WTC11 (cell line): Measurements from ENCODE around the gene CLEC7A. TPM values are rescaled to one million over a fixed set of nuclear protein-coding genes. Genes with fewer than 3 reads are reported as not detected.

Source experiments
- ATAC-seq: fragments of 200-7000 bp; cut with Tn5 transposase; 2 replicates; pipeline ENCODE4 v1.10.0; 2021; ENCODE audit warnings: mild to moderate bottlenecking, moderate library complexity
- CTCF ChIA-PET: fragments of 300-600 bp; sonication (Branson Sonifier 250); formaldehyde crosslinking; loops from one replicate; lab custom pipeline; 2021; ENCODE audit warnings: antibody characterized with exemption; lab: Charles Lee
- POLR2A ChIA-PET: fragments of 350-600 bp; sonication (Branson Sonifier 250); formaldehyde crosslinking; loops from one replicate; lab custom pipeline; 2021; ENCODE audit warnings: antibody characterized with exemption; lab: Charles Lee
- DNase-seq: peaks from one replicate; pipeline ENCODE4 v3.0.0; 2021; ENCODE audit warnings: low spot score
- H3K27ac Mint-ChIP-seq: 2 replicates; pipeline ENCODE4 v1.8.0; 2021; ENCODE audit warnings: mixed read lengths
- H3K27me3 Mint-ChIP-seq: 2 replicates; pipeline ENCODE4 v1.8.0; 2021; ENCODE audit warnings: low read depth, mild to moderate bottlenecking, moderate library complexity, mixed read lengths
- H3K36me3 Mint-ChIP-seq: 2 replicates; pipeline ENCODE4 v1.8.0; 2021; ENCODE audit warnings: mixed read lengths
- H3K4me1 Mint-ChIP-seq: 2 replicates; pipeline ENCODE4 v1.8.0; 2022; ENCODE audit warnings: mixed read lengths
- H3K4me3 Mint-ChIP-seq: 2 replicates; pipeline ENCODE4 v1.8.0; 2021; ENCODE audit warnings: mild to moderate bottlenecking, moderate library complexity, mixed read lengths
- H3K9me3 Mint-ChIP-seq: 2 replicates; pipeline ENCODE4 v1.8.0; 2021; ENCODE audit warnings: mixed read lengths
- ELF4 ChIP-seq: sonication (generic); formaldehyde crosslinking; IDR thresholded peaks from 2 replicates; pipeline ENCODE4 v1.8.1; 2022; ENCODE audit warnings: low read depth, mild to moderate bottlenecking, moderate library complexity, missing genetic modification reagents
- ESRRA ChIP-seq: sonication (generic); formaldehyde crosslinking; IDR thresholded peaks from 2 replicates; pipeline ENCODE4 v1.8.1; 2022; ENCODE audit warnings: mild to moderate bottlenecking, missing genetic modification reagents, borderline replicate concordance
- FOXK1 ChIP-seq: sonication (generic); formaldehyde crosslinking; IDR thresholded peaks from 2 replicates; pipeline ENCODE4 v1.8.0; 2022; ENCODE audit warnings: mild to moderate bottlenecking, moderate library complexity, missing genetic modification reagents
- FOXP1 ChIP-seq: sonication (generic); formaldehyde crosslinking; IDR thresholded peaks from 2 replicates; pipeline ENCODE4 v1.8.0; 2022; ENCODE audit warnings: missing genetic modification reagents, mild to moderate bottlenecking, moderate library complexity, borderline replicate concordance
- GABPB1 ChIP-seq: sonication (generic); formaldehyde crosslinking; IDR thresholded peaks from 2 replicates; pipeline ENCODE4 v1.8.1; 2023; ENCODE audit warnings: mild to moderate bottlenecking, missing genetic modification reagents
- HMGA2 ChIP-seq: fragments of 250-450 bp; sonication (Bioruptor Pico); IDR thresholded peaks from 2 replicates; pipeline ENCODE4 v1.4.0; 2021; ENCODE audit warnings: mild to moderate bottlenecking, moderate library complexity
- JAZF1 ChIP-seq: fragments of 250-450 bp; sonication (Bioruptor Pico); IDR thresholded peaks from 2 replicates; pipeline ENCODE4 v1.9.0; 2021; ENCODE audit warnings: moderate library complexity, mild to moderate bottlenecking, inconsistent platforms
- MYBL2 ChIP-seq: sonication (generic); formaldehyde crosslinking; IDR thresholded peaks from 2 replicates; pipeline ENCODE4 v1.8.1; 2023; ENCODE audit warnings: mild to moderate bottlenecking, moderate library complexity, missing genetic modification reagents
- NFYB ChIP-seq: sonication (generic); formaldehyde crosslinking; conservative IDR thresholded peaks from 2 replicates; pipeline ENCODE4 v1.8.0; 2022; ENCODE audit warnings: low read depth, missing genetic modification reagents
- RELA ChIP-seq: sonication (generic); formaldehyde crosslinking; IDR thresholded peaks from 2 replicates; pipeline ENCODE4 v1.8.1; 2022; ENCODE audit warnings: missing genetic modification reagents, mild to moderate bottlenecking, borderline replicate concordance
- SMAD3 ChIP-seq: sonication (generic); formaldehyde crosslinking; IDR thresholded peaks from 2 replicates; pipeline ENCODE4 v1.8.0; 2022; ENCODE audit warnings: missing genetic modification reagents, mild to moderate bottlenecking, borderline replicate concordance
- TCF7 ChIP-seq: sonication (generic); formaldehyde crosslinking; IDR thresholded peaks from 2 replicates; pipeline ENCODE4 v1.8.0; 2022; ENCODE audit warnings: mild to moderate bottlenecking, low read depth, missing genetic modification reagents, moderate library complexity
- TEAD1 ChIP-seq: sonication (generic); formaldehyde crosslinking; IDR thresholded peaks from 2 replicates; pipeline ENCODE4 v1.8.0; 2022; ENCODE audit warnings: mild to moderate bottlenecking, missing genetic modification reagents
- TEAD4 ChIP-seq: sonication (generic); formaldehyde crosslinking; IDR thresholded peaks from 2 replicates; pipeline ENCODE4 v1.8.0; 2022; ENCODE audit warnings: mild to moderate bottlenecking, missing genetic modification reagents
- TP53 ChIP-seq: sonication (generic); formaldehyde crosslinking; IDR thresholded peaks from 2 replicates; pipeline ENCODE4 v1.8.1; 2023; ENCODE audit warnings: mild to moderate bottlenecking, missing genetic modification reagents
- ZNF263 ChIP-seq: sonication (generic); formaldehyde crosslinking; IDR thresholded peaks from 2 replicates; pipeline ENCODE4 v1.8.1; 2022; ENCODE audit warnings: low read depth, mild to moderate bottlenecking, moderate library complexity, missing genetic modification reagents
- ZNF317 ChIP-seq: sonication (generic); formaldehyde crosslinking; IDR thresholded peaks from 2 replicates; pipeline ENCODE4 v1.8.1; 2023; ENCODE audit warnings: low read depth, mild to moderate bottlenecking, moderate library complexity, missing genetic modification reagents, borderline replicate concordance
- ZNF396 ChIP-seq: fragments of 250-450 bp; sonication (Bioruptor Pico); IDR thresholded peaks from 2 replicates; pipeline ENCODE4 v1.8.0; 2021; ENCODE audit warnings: mild to moderate bottlenecking, moderate library complexity, borderline replicate concordance
- total RNA-seq: library from RNA; stranded (reverse); gene quantifications from 3 replicates; pipeline ENCODE4 v1.2.3, GENCODE V29; 2021
- TF ChIP-seq, protein P1 (sequence below): sonication (generic); formaldehyde crosslinking; IDR thresholded peaks from 2 replicates; pipeline ENCODE4 v1.8.1; 2023; ENCODE audit warnings: mild to moderate bottlenecking, missing genetic modification reagents, moderate library complexity
- TF ChIP-seq, protein P2 (sequence below): sonication (generic); formaldehyde crosslinking; IDR thresholded peaks from 2 replicates; pipeline ENCODE4 v1.8.1; 2023; ENCODE audit warnings: mild to moderate bottlenecking, missing genetic modification reagents, moderate library complexity
- TF ChIP-seq, protein P3 (sequence below): sonication (generic); formaldehyde crosslinking; IDR thresholded peaks from 2 replicates; pipeline ENCODE4 v1.8.0; 2022; ENCODE audit warnings: mild to moderate bottlenecking, missing genetic modification reagents
- TF ChIP-seq, protein P4 (sequence below): sonication (generic); formaldehyde crosslinking; IDR thresholded peaks from 2 replicates; pipeline ENCODE4 v1.8.1; 2022; ENCODE audit warnings: mild to moderate bottlenecking, missing genetic modification reagents, moderate library complexity, borderline replicate concordance

Gene CLEC7A
- total RNA-seq, 1 experiment from 2014 or later = 0.48 TPM

DNA sequence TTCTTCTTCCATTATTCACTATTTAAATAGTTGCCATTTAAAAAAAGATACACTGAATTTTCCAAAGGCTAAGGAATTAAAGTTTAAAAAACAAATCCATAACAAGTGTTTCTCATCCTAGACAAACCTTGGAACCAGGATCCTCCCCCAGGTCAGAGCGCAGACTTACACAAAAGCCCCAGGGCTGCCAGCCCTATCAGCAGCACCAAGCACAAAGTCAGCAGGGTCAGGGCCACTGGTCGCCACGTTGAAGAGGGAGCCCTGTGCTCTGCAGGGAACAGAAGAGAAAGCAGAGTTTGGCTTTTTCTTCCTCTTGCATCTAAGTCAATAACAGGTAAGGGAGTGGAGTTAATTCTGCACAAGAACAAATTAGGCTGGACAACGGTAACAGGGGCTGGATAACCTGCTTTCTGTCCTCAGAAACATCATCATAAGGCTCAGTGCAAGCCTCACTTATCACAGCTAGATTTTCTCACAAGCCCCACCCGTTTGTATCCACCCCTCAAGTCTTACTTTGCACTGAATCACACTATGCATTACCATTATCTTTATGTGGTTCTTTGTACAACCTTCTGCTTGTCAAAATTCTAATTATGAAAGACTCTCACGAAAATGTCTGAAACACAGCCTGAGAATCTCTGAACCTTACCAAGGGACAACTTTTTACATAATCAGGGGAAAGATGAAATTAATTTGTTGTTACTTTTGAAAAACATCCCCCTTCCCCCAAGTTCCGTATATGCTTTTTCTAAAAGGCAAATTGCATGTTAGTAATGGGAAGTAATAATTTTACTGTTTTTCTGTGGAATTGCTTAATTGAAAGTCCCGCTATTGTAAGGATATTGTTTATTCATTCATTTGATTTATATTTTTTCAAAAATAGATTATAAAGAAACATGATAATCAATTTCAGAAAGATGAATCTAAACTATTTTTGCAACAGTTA, 40.8 kb downstream of the CLEC7A start (continued):
- TF ChIP-seq, protein P1, sequence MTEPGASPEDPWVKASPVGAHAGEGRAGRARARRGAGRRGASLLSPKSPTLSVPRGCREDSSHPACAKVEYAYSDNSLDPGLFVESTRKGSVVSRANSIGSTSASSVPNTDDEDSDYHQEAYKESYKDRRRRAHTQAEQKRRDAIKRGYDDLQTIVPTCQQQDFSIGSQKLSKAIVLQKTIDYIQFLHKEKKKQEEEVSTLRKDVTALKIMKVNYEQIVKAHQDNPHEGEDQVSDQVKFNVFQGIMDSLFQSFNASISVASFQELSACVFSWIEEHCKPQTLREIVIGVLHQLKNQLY (CRISPR knock-in tag) = no peak
- TF ChIP-seq JAZF1 (CRISPR knock-in tag) = no peak
- TF ChIP-seq ZNF396 (CRISPR knock-in tag) = no peak
- TF ChIP-seq, protein P2, sequence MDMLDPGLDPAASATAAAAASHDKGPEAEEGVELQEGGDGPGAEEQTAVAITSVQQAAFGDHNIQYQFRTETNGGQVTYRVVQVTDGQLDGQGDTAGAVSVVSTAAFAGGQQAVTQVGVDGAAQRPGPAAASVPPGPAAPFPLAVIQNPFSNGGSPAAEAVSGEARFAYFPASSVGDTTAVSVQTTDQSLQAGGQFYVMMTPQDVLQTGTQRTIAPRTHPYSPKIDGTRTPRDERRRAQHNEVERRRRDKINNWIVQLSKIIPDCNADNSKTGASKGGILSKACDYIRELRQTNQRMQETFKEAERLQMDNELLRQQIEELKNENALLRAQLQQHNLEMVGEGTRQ = no peak
- no peak for TF ChIP-seq ESRRA (CRISPR knock-in tag)

DNA sequence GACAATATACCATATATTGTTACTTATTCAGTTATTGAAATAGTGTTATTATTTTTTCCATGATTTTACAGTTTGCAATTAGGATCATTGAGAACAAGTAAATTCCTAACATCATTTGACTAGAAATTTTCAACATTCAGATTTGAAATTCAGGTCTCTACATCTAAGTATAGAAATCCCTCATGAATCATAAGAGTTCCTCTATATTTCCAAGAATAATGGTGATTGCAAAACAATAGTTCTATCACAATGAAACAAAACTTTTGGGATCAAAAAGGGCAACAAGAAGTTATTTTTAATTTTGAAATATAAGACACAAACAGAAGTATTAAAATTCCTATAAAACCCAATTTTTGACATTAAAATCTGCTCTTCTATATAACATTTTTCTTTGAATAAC, 42.0 kb downstream of the CLEC7A start:
- TF ChIP-seq ELF4 (CRISPR knock-in tag) (no peak), ZNF263 (CRISPR knock-in tag) (no peak), SMAD3 (CRISPR knock-in tag) (no peak), MYBL2 (no peak), FOXP1 (CRISPR knock-in tag) (no peak), FOXK1 (CRISPR knock-in tag) (no peak), JAZF1 (CRISPR knock-in tag) (no peak), NFYB (CRISPR knock-in tag) (no peak), HMGA2 (CRISPR knock-in tag) (no peak)
- TF ChIP-seq, protein P3, sequence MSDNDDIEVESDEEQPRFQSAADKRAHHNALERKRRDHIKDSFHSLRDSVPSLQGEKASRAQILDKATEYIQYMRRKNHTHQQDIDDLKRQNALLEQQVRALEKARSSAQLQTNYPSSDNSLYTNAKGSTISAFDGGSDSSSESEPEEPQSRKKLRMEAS (CRISPR knock-in tag) = no peak
- TF ChIP-seq, all 79 proteins: peak for 0
- no peak overlapping the region for H3K4me3 Mint-ChIP-seq
- POLR2A ChIA-PET = no interaction called here
- DNase-seq (no peak), ATAC-seq (no peak)
- H3K36me3 Mint-ChIP-seq = peaks cover 4% of the 10 kb centered on the region; the same call in 1 of the 2 replicates
- peaks cover 13% of the 10 kb centered on the region for H3K4me1 Mint-ChIP-seq
- H3K27ac Mint-ChIP-seq = no peak overlapping the region
- CTCF ChIA-PET = no interaction called here
- H3K27me3 Mint-ChIP-seq = no peaks in the 10 kb centered on the region
- H3K9me3 Mint-ChIP-seq = peaks cover 9% of the 10 kb centered on the region

DNA sequence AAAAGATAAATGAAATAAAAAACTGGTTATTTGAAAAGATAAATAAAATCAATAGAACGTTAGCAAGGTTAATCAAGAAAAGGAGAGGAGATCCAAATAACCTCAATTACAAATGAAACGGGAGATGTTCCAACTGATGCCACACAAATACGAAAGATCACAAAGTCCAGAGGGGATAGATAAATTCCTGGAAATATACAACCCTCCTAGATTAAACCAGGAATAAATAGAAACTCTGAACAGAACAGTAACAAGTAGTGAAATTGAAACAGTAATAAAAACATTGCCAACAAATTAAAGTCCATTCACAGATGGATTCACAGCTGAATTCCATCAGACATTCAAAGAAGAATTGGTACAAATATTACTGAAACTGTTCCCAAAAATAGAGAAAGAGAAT, 43.6 kb downstream of the CLEC7A start:
- ATAC-seq (no peak), DNase-seq (no peak)
- H3K4me3 Mint-ChIP-seq = no peak overlapping the region
- TF ChIP-seq TEAD1 (CRISPR knock-in tag) (no peak), GABPB1 (CRISPR knock-in tag) (no peak), HMGA2 (CRISPR knock-in tag) (no peak), TEAD4 (no peak), TP53 (CRISPR knock-in tag) (no peak), TCF7 (CRISPR knock-in tag) (no peak), ELF4 (CRISPR knock-in tag) (no peak), ZNF317 (CRISPR knock-in tag) (no peak), RELA (CRISPR knock-in tag) (no peak)
- TF ChIP-seq, protein P4, sequence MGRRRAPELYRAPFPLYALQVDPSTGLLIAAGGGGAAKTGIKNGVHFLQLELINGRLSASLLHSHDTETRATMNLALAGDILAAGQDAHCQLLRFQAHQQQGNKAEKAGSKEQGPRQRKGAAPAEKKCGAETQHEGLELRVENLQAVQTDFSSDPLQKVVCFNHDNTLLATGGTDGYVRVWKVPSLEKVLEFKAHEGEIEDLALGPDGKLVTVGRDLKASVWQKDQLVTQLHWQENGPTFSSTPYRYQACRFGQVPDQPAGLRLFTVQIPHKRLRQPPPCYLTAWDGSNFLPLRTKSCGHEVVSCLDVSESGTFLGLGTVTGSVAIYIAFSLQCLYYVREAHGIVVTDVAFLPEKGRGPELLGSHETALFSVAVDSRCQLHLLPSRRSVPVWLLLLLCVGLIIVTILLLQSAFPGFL (CRISPR knock-in tag) = no peak
- peaks cover 13% of the 10 kb centered on the region for H3K4me1 Mint-ChIP-seq
- peaks cover 12% of the 10 kb centered on the region for H3K9me3 Mint-ChIP-seq
- H3K27ac Mint-ChIP-seq = no peak overlapping the region
- peaks cover 4% of the 10 kb centered on the region; the same call in 1 of the 2 replicates for H3K36me3 Mint-ChIP-seq
- no peaks in the 10 kb centered on the region for H3K27me3 Mint-ChIP-seq
- CTCF ChIA-PET = no interaction called here
- POLR2A ChIA-PET = no interaction called here
